IMR-90 (cell line): ENCODE measurements around the gene RFX4. TPM values are rescaled to one million over a fixed set of nuclear protein-coding genes. Genes with fewer than 3 reads are reported as not detected.

Source experiments
- ATAC-seq: fragments of 200-7000 bp; cut with Tn5 transposase; 2 replicates; pipeline ENCODE4 v1.9.1; 2020; ENCODE audit warnings: low read depth, mild to moderate bottlenecking, moderate library complexity
- BruUV-seq: library from RNA; stranded (reverse); fragments of 400-500 nt; replicated peaks from 2 replicates; lab custom pipeline; 2021; lab: Mats Ljungman, UMichigan
- CTCF ChIA-PET: fragments of 300-600 bp; formaldehyde crosslinking; extraction: SDS; loops from one replicate; lab custom pipeline; 2021; ENCODE audit warnings: antibody characterized with exemption; lab: Yijun Ruan, JAX
- POLR2A ChIA-PET: fragments of 300-600 bp; sonication (Branson Sonifier 250); formaldehyde crosslinking; loops from one replicate; lab custom pipeline; 2022; ENCODE audit warnings: antibody characterized with exemption; ENCODE audit not compliant: unreplicated experiment; lab: Charles Lee
- DNase-seq: peaks from one replicate; pipeline ENCODE4 v3.0.0; 2013
- H2AFZ ChIP-seq: replicated peaks from 2 replicates; pipeline ENCODE3; 2013; ENCODE audit warnings: low read length, mild to moderate bottlenecking; ENCODE audit not compliant: poor library complexity
- H2AK5ac ChIP-seq: 2 replicates; pipeline ENCODE4 v1.6.1; 2013; ENCODE audit warnings: low read depth, low read length, inconsistent platforms
- H2AK9ac ChIP-seq: replicated peaks from 2 replicates; pipeline ENCODE3; 2013; ENCODE audit warnings: mild to moderate bottlenecking, low read depth, low read length, moderate library complexity; ENCODE audit not compliant: poor library complexity
- H2BK120ac ChIP-seq: 2 replicates; pipeline ENCODE4 v1.6.1; 2013; ENCODE audit warnings: low read depth, low read length, inconsistent platforms
- H2BK15ac ChIP-seq: 3 replicates; pipeline ENCODE4 v1.6.1; 2013; ENCODE audit warnings: low read depth, low read length, inconsistent platforms
- H2BK20ac ChIP-seq: 2 replicates; pipeline ENCODE4 v1.6.1; 2013; ENCODE audit warnings: low read depth, mild to moderate bottlenecking, inconsistent platforms, low read length, moderate library complexity
- H2BK5ac ChIP-seq: 2 replicates; pipeline ENCODE4 v1.6.1; 2013; ENCODE audit warnings: mild to moderate bottlenecking, low read depth, low read length, inconsistent platforms; ENCODE audit not compliant: poor library complexity, severe bottlenecking
- H3K14ac ChIP-seq: replicated peaks from 2 replicates; pipeline ENCODE4 v1.6.1; 2013; ENCODE audit warnings: low read depth, low read length, inconsistent platforms
- H3K18ac ChIP-seq: 2 replicates; pipeline ENCODE4 v1.6.1; 2013; ENCODE audit warnings: low read depth, low read length, control low read depth
- H3K23ac ChIP-seq: 2 replicates; pipeline ENCODE4 v1.6.1; 2013; ENCODE audit warnings: low read depth, low read length, inconsistent platforms
- H3K27ac ChIP-seq: 2 replicates; pipeline ENCODE4 v1.5.1; 2013; ENCODE audit warnings: mild to moderate bottlenecking, control low read depth, low read length; ENCODE audit not compliant: insufficient read depth
- H3K27me3 ChIP-seq: 2 replicates; pipeline ENCODE4 v1.6.1; 2013; ENCODE audit warnings: low read length; ENCODE audit not compliant: control insufficient read depth, insufficient read depth
- H3K36me3 ChIP-seq: 2 replicates; pipeline ENCODE4 v1.6.1; 2013; ENCODE audit warnings: low read length, mixed read lengths; ENCODE audit not compliant: control insufficient read depth, insufficient read depth
- H3K4ac ChIP-seq: 2 replicates; pipeline ENCODE4 v1.6.1; 2013; ENCODE audit warnings: low read depth, low read length, inconsistent platforms
- H3K4me1 ChIP-seq: 2 replicates; pipeline ENCODE4 v1.6.1; 2013; ENCODE audit warnings: low read length, mixed read lengths; ENCODE audit not compliant: control insufficient read depth, insufficient read depth
- H3K4me2 ChIP-seq: 2 replicates; pipeline ENCODE4 v1.6.1; 2013; ENCODE audit warnings: low read depth, mild to moderate bottlenecking, control low read depth, low read length, moderate library complexity
- H3K4me3 ChIP-seq: 2 replicates; pipeline ENCODE4 v1.5.1; 2013; ENCODE audit warnings: low read depth, mild to moderate bottlenecking, control low read depth, low read length, moderate library complexity; ENCODE audit not compliant: insufficient read depth
- H3K56ac ChIP-seq: 2 replicates; pipeline ENCODE4 v1.6.1; 2013; ENCODE audit warnings: low read length, inconsistent platforms; ENCODE audit not compliant: insufficient read depth; ENCODE audit errors: extremely low read depth
- H3K79me1 ChIP-seq, 2 experiments: 2 replicates each; pipeline ENCODE4 v1.6.1; 2013; ENCODE audit warnings: low read length in 2 of 2, inconsistent platforms in 1 of 2, low read depth in 1 of 2
- H3K9ac ChIP-seq: 2 replicates; pipeline ENCODE4 v1.6.1; 2013; ENCODE audit warnings: low read depth, low read length, control low read depth
- H3K9me1 ChIP-seq: 2 replicates; pipeline ENCODE4 v1.6.1; 2013; ENCODE audit warnings: low read length, inconsistent platforms; ENCODE audit not compliant: insufficient read depth
- H3K9me3 ChIP-seq: 2 replicates; pipeline ENCODE4 v1.6.1; 2013; ENCODE audit warnings: low read length; ENCODE audit not compliant: control insufficient read depth, insufficient read depth
- H4K20me1 ChIP-seq: 2 replicates; pipeline ENCODE4 v1.6.1; 2013; ENCODE audit warnings: low read length, inconsistent platforms; ENCODE audit not compliant: insufficient read depth
- H4K5ac ChIP-seq: 2 replicates; pipeline ENCODE4 v1.6.1; 2013; ENCODE audit warnings: mild to moderate bottlenecking, low read depth, low read length, control low read depth
- H4K8ac ChIP-seq, 2 experiments: 2 replicates each; pipeline ENCODE4 v1.6.1; 2013; ENCODE audit warnings: low read depth in 2 of 2, low read length in 2 of 2, control low read depth in 1 of 2, inconsistent platforms in 1 of 2
- H4K91ac ChIP-seq: 2 replicates; pipeline ENCODE4 v1.6.1; 2013; ENCODE audit warnings: low read depth, low read length, inconsistent platforms; ENCODE audit not compliant: insufficient read depth
- BHLHE40 ChIP-seq: fragments of 150-350 bp; IDR thresholded peaks from 2 replicates; pipeline ENCODE4 v1.6.1; 2016; ENCODE audit warnings: mild to moderate bottlenecking, low read depth, low read length
- CEBPB ChIP-seq: IDR thresholded peaks from 2 replicates; pipeline ENCODE4 v1.6.1; 2012; ENCODE audit warnings: low read depth, low read length, improper control_type of control experiment
- CTCF ChIP-seq: conservative IDR thresholded peaks from 2 replicates; pipeline ENCODE4 v1.5.1; 2012; ENCODE audit warnings: mild to moderate bottlenecking, low read depth, low read length, improper control_type of control experiment
- ELK1 ChIP-seq: fragments of 150-350 bp; IDR thresholded peaks from 2 replicates; pipeline ENCODE4 v1.6.1; 2016; ENCODE audit warnings: low read depth, mild to moderate bottlenecking, low read length, moderate library complexity, borderline replicate concordance
- MAFK ChIP-seq: IDR thresholded peaks from 2 replicates; pipeline ENCODE4 v1.6.1; 2012; ENCODE audit warnings: low read depth, low read length, improper control_type of control experiment
- MAZ ChIP-seq: IDR thresholded peaks from 2 replicates; pipeline ENCODE4 v1.6.1; 2012; ENCODE audit warnings: low read depth, mild to moderate bottlenecking, low read length, improper control_type of control experiment, moderate library complexity, borderline replicate concordance
- MXI1 ChIP-seq: IDR thresholded peaks from 2 replicates; pipeline ENCODE4 v1.6.1; 2012; ENCODE audit warnings: low read depth, mild to moderate bottlenecking, low read length, moderate library complexity, borderline replicate concordance
- NFE2L2 ChIP-seq: fragments of 150-350 bp; IDR thresholded peaks from 2 replicates; pipeline ENCODE4 v1.6.1; 2016; ENCODE audit warnings: low read depth, mild to moderate bottlenecking, low read length
- RAD21 ChIP-seq: IDR thresholded peaks from 2 replicates; pipeline ENCODE4 v1.6.1; 2012; ENCODE audit warnings: low read length, improper control_type of control experiment
- RCOR1 ChIP-seq: IDR thresholded peaks from 2 replicates; pipeline ENCODE4 v1.6.1; 2012; ENCODE audit warnings: mild to moderate bottlenecking, low read length, improper control_type of control experiment; ENCODE audit not compliant: insufficient replicate concordance
- RFX5 ChIP-seq: IDR thresholded peaks from 2 replicates; pipeline ENCODE4 v1.8.0; 2012; ENCODE audit warnings: low read depth, mild to moderate bottlenecking, low read length, moderate library complexity
- SMC3 ChIP-seq: fragments of 150-350 bp; IDR thresholded peaks from 2 replicates; pipeline ENCODE4 v1.6.1; 2016; ENCODE audit warnings: low read depth, mild to moderate bottlenecking, antibody characterized with exemption, low read length, moderate library complexity
- USF2 ChIP-seq: fragments of 150-350 bp; IDR thresholded peaks from 2 replicates; pipeline ENCODE4 v1.6.1; 2017; ENCODE audit warnings: mild to moderate bottlenecking, antibody characterized with exemption, low read length, low read depth
- WGBS, 2 experiments: methylation state at CpG; one replicate each; pipeline versions ENCODE4 v1.1.5 to v1.1.7; 2013; ENCODE audit warnings: missing lambda C conversion rate in 2 of 2; ENCODE audit not compliant: insufficient read length in 1 of 2; ENCODE audit errors: extremely low coverage in 2 of 2; 5-methylcytosine and 5-hydroxymethylcytosine counted together
- dilution Hi-C: fragments of 300-500 bp; cut with HindIII; formaldehyde crosslinking; loops from one replicate; pipeline ENCODE4 v1.14.3; 2018; ENCODE audit warnings: low sequenced_read_pairs; ENCODE audit not compliant: unreplicated experiment
- in situ Hi-C: fragments of 300-500 bp; cut with MboI; formaldehyde crosslinking; loops from 3 replicates; pipeline ENCODE4 v1.14.3; 2019; ENCODE audit warnings: low sequenced_read_pairs, inconsistent platforms, mixed read lengths
- intact Hi-C: fragments of 100-400 bp; cut with micrococcal nuclease; formaldehyde crosslinking; loops from 2 replicates; pipeline ENCODE4 v1.10.0; 2022
- polyA plus RNA-seq, 3 experiments: library from polyadenylated mRNA; depleted of rRNA; stranded (reverse); fragments of >200 nt; gene quantifications; 2 replicates each; pipeline ENCODE4 v1.2.3, GENCODE V29; 2012; ENCODE audit warnings: low replicate concordance in 1 of 3
- total RNA-seq: library from RNA; depleted of rRNA; stranded (reverse); fragments of >200 nt; gene quantifications from 2 replicates; pipeline ENCODE4 v1.2.3, GENCODE V29; 2012

The RFX4 gene
- total and polyA plus RNA-seq, 2 of the 4 experiments (the other 2 are of a cell fraction), result not detected

GRCh38 chr12:106601496-106601895 lies 18.7 kb downstream of the RFX4 start:
- H3K27me3 ChIP-seq, result peaks cover 17% of the 10 kb centered on the region
- TF ChIP-seq SMC3 (no peak), NFE2L2 (no peak), ELK1 (no peak), MAZ (no peak), CTCF (no peak), MXI1 (no peak), RCOR1 (no peak), MAFK (no peak), BHLHE40 (no peak), RFX5 (no peak), USF2 (no peak), CEBPB (no peak), RAD21 (no peak)
- no peak overlapping the region for H2AFZ ChIP-seq
- H4K5ac ChIP-seq, result no peak overlapping the region
- no peak overlapping the region for H3K23ac ChIP-seq
- H3K27ac ChIP-seq, result no peak overlapping the region
- H3K14ac ChIP-seq, result no peak overlapping the region
- ATAC-seq, result no peak
- H3K79me1 ChIP-seq, result no peaks in the 10 kb centered on the region
- no peaks in the 10 kb centered on the region for H4K20me1 ChIP-seq
- H4K8ac ChIP-seq, result no peak overlapping the region
- intact Hi-C loops, result no loop called here
- no peak overlapping the region for H2BK5ac ChIP-seq
- H3K4me3 ChIP-seq, result no peak overlapping the region
- H2AK9ac ChIP-seq, result no peak overlapping the region
- H2BK15ac ChIP-seq, result no peak overlapping the region
- H3K4me1 ChIP-seq, result no peaks in the 10 kb centered on the region
- H3K18ac ChIP-seq, result no peak overlapping the region
- no peak overlapping the region for H3K9ac ChIP-seq
- in situ Hi-C loops, result no loop called here
- no peaks in the 10 kb centered on the region for H3K9me1 ChIP-seq
- dilution Hi-C loops, result no loop called here
- H2BK20ac ChIP-seq, result no peak overlapping the region
- no peak overlapping the region for H4K91ac ChIP-seq
- WGBS, 2 experiments, result 53% methylated on average over 5 of the region's 11 CpGs; no CpG with 5 or more reads in 1 of the 2 experiments
- DNase-seq, result no peak
- no TSS peak for BruUV-seq
- no peak overlapping the region for H3K56ac ChIP-seq
- CTCF ChIA-PET, result interaction anchor here (0.6 kb wide), 1 partner anchor 92 kb away, joined by 4 read pairs; no protein-coding TSS in a partner anchor
- H3K4me2 ChIP-seq, result no peak overlapping the region
- H3K4ac ChIP-seq, result no peak overlapping the region
- no peak overlapping the region for H2AK5ac ChIP-seq
- POLR2A ChIA-PET, result no interaction called here
- no peak overlapping the region for H2BK120ac ChIP-seq
- no peaks in the 10 kb centered on the region for H3K9me3 ChIP-seq
- no peaks in the 10 kb centered on the region for H3K36me3 ChIP-seq
